GM12873 (cell line): ENCODE results near the gene LOXL3.

Experiments
- CTCF ChIP-seq: IDR thresholded peaks from 2 replicates; pipeline ENCODE4 v1.5.1; 2012; ENCODE audit warnings: low read depth, mild to moderate bottlenecking, moderate library complexity, low read length, control low read depth; ENCODE audit not compliant: insufficient read depth; ENCODE audit errors: missing control alignments

Gene LOXL3

GRCh38 chr2:74560591-74560990 lies 6.8 kb upstream of the LOXL3 start:
- TF ChIP-seq CTCF: no peak

DNA sequence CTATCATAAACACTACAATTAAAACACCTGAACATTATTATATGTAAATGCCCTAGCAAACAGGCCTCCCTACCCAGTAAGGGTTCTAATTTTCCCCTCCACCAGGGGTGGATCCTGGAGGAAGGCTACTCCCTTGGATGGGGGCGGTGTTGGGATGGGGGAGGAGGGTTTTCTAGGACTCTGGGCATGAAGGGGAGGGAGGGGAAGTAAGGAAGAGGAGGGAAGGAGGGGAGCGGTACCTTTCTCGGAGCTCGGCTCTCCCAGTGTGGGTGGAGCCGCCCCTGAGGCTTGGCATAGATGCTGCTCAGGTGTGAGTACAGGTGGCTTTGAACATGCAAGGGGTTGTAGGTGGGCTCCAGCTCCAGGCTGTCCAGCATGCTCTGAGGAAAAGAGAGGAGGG lies 6.2 kb upstream of the LOXL3 start:
- TF ChIP-seq CTCF: no peak

DNA sequence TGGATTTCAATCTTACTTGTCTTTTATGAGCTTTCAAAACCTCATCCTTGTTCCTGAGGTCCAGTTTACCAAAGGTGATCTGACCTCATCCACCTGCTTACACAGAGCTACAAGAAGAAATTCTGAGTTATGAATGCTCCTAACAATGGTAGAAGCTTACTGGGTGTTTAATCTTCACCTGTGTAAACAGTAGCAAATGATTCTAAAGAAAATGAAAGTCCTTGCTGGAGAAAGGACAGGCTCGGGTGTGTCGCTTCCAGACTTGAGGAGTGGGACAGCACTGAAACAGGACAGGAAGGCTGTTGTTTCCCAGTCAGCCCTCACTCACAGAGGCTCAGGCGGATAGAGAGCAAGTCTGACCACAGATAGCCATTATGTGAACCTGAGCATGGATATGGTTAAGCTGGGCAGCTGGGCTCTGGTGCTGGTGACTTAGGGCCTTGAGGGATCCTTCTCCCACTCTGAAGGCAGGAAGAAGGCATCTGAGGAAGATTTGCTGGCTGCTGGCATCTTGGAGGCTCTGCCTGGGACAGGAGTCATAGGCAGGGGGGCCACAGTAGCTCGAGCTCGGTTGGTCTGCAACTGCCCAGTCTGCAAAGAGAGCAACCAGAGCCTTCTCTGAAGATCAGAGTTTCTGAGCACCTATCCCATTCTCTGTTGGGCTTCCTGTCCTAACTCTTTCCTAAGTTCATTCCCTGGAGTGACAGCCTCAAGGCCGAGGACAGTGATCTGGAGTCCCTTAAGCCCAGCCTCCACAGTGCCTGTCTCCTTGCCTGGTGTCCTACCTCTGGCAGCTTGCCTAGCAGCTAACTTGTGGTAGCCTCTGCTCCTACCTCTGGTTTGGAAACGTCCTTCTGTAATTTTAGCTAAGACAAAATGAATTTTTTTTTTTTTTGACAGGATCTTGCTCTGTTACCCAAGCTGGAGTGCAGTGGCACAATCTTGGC lies 4.8 kb upstream of the LOXL3 start:
- TF ChIP-seq CTCF: no peak

DNA sequence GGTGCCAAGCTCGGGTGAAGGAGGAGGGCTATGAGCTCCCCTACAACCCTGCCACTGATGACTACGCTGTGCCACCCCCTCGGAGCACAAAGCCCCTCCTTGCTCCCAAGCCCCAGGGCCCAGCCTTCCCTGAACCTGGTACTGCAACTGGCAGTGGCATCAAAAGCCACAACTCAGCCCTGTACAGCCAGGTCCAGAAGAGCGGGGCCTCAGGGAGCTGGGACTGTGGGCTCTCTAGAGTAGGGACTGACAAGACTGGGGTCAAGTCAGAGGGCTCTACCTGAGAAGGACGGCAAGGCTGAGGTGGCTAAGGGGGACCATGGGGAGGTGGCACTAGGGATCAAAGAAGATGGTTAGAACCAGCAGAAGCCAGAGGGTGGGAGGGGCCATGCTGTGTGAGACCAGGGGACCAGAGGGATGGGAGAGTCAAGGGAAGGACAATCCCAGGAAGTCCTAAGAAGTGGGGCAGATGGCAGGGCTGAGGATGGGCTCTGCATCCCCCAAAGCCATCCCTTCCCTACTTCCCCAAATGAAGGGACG lies 3.2 kb upstream of the LOXL3 start:
- TF ChIP-seq CTCF: no peak

DNA sequence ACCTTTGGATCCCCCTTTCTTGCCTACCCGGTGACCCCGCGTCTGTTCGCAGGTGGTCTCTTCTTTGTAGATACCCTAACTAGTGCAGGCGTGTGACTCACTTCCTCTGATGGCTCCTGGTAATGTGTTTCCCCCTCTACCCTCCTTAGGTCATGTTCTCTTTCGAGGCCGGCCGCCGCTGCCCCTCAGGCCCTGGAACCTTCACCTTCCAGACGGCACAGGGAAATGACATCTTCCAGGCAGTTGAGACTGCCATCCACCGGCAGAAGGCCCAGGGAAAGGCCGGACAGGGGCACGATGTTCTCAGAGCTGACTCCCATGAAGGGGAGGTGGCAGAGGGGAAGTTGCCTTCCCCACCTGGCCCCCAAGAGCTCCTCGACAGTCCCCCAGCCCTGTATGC lies 2.4 kb upstream of the LOXL3 start:
- no peak for TF ChIP-seq CTCF

DNA sequence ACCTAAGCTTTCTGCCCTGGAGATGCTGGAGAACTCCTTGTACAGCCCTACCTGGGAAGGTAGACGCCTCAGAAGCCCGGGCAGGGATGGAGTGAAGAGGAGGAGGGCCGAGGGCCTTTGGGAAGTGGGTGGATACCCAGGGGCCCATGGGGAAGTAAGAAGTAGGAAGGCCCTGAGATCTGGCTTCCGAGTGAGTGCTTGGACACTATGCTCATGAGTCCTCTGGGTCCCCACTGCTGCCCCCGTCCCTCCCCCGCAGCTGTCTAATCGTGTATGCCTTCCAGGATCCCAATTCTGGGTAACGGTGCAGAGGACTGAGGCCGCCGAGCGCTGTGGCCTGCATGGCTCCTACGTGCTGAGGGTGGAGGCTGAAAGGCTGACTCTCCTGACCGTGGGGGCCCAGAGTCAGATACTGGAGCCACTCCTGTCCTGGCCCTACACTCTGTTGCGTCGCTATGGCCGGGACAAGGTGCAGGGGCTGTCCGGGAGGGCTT lies 1.9 kb upstream of the LOXL3 start:
- no peak for TF ChIP-seq CTCF

- no peak for TF ChIP-seq CTCF
Measured at GRCh38 chr2:74554820-74555531, 1.2 kb upstream of the LOXL3 start.
